GM06990 (cell line): Measurements from ENCODE around the gene CNBD2.
"Not testable (repeated sequence)": the region's sequence is repeated elsewhere in the genome, so short reads cannot be mapped to it uniquely, and the experiment has no call there.

Experiments used
- DNase-seq: peaks from one replicate; pipeline ENCODE4 v3.0.0-alpha.2; 2011; ENCODE audit not compliant: insufficient read length; ENCODE audit errors: extremely low read depth
- H3K27me3 ChIP-seq: replicated peaks from 2 replicates; pipeline ENCODE4 v1.6.0; 2011; ENCODE audit warnings: low read length; ENCODE audit not compliant: control insufficient read depth, insufficient read depth
- H3K36me3 ChIP-seq: 2 replicates; pipeline ENCODE4 v1.5.1; 2011; ENCODE audit warnings: low read length; ENCODE audit not compliant: control insufficient read depth, insufficient read depth
- H3K4me3 ChIP-seq: replicated peaks from 2 replicates; pipeline ENCODE4 v1.5.1; 2011; ENCODE audit warnings: low read depth, mild to moderate bottlenecking, control low read depth, low read length
- CTCF ChIP-seq: IDR thresholded peaks from 2 replicates; pipeline ENCODE4 v1.5.1; 2011; ENCODE audit warnings: low read length, control low read depth, mild to moderate bottlenecking, inconsistent platforms; ENCODE audit not compliant: insufficient read depth, poor library complexity, severe bottlenecking

Gene CNBD2

GRCh38 chr20:36045373-36045714 is 77.0 kb downstream of the CNBD2 start:
- no peak for TF ChIP-seq CTCF
- DNase-seq = no peak

GRCh38 chr20:36046073-36046798 is 77.8 kb downstream of the CNBD2 start:
- H3K36me3 ChIP-seq, H3K4me3 ChIP-seq, DNase-seq, H3K27me3 ChIP-seq: not testable (repeated sequence)

More at GRCh38 chr20:36045373-36045714, 77.0 kb downstream of the CNBD2 start:
- Histone ChIP-seq H3K4me3 (no peak overlapping the region), H3K27me3 (no peaks in the 10 kb centered on the region), H3K36me3 (no peaks in the 10 kb centered on the region; the same call in none of the 2 replicates)

GRCh38 chr20:36049408-36049807 is 81.0 kb downstream of the CNBD2 start:
- peak overlapping the region; percentile 58 for H3K4me3 ChIP-seq
- DNase-seq, H3K27me3 ChIP-seq, H3K36me3 ChIP-seq: not testable (repeated sequence)

GRCh38 chr20:36050436-36051317 is 82.3 kb downstream of the CNBD2 start:
- H3K4me3 ChIP-seq = peak overlapping the region; percentile 73
- no peak for TF ChIP-seq CTCF
- DNase-seq = peak; percentile 89
- H3K36me3 ChIP-seq = no peaks in the 10 kb centered on the region; the same call in 1 of the 2 replicates
- no peaks in the 10 kb centered on the region for H3K27me3 ChIP-seq

GRCh38 chr20:36051318-36052116 is 83.1 kb downstream of the CNBD2 start:
- no peak for TF ChIP-seq CTCF
- Histone ChIP-seq H3K4me3 (peak overlapping the region; percentile 73; the same call in 1 of the 2 replicates), H3K36me3 (no peaks in the 10 kb centered on the region), H3K27me3 (no peaks in the 10 kb centered on the region)
- DNase-seq = no peak

GRCh38 chr20:36052117-36052513 is 83.7 kb downstream of the CNBD2 start:
- no peak overlapping the region for H3K4me3 ChIP-seq
- DNase-seq = no peak
- no peak for TF ChIP-seq CTCF
- H3K36me3 ChIP-seq = no peaks in the 10 kb centered on the region
- H3K27me3 ChIP-seq = no peaks in the 10 kb centered on the region

GRCh38 chr20:36053863-36054518 is 85.6 kb downstream of the CNBD2 start:
- H3K36me3 ChIP-seq, H3K27me3 ChIP-seq, DNase-seq, H3K4me3 ChIP-seq: not testable (repeated sequence)
